Breast epithelium (tissue), 4 donors: Measurements from ENCODE around the gene CSHL1. TPM values are rescaled to one million over a fixed set of nuclear protein-coding genes. Genes with fewer than 3 reads are reported as not detected.

Experiments
- DNase-seq, 2 donors: peaks; one replicate each; pipeline ENCODE4 v3.0.0-alpha.2; 2019; ENCODE audit warnings: low spot score in 2 of 2
- H3K27ac ChIP-seq, 2 donors: fragments of 200-600 bp; sonication (generic) in 1 of 2; one replicate each; pipeline ENCODE4 v1.5.1; 2016 to 2019; ENCODE audit warnings: mild to moderate bottlenecking in 1 of 2
- H3K27me3 ChIP-seq, 2 donors: fragments of 200-600 bp; sonication (generic) in 1 of 2; one replicate each; pipeline versions ENCODE4 v1.5.1 to v1.6.0; 2017 to 2019; ENCODE audit warnings: control low read depth in 1 of 2, mild to moderate bottlenecking in 1 of 2
- H3K36me3 ChIP-seq: fragments of 200-600 bp; one replicate; pipeline ENCODE4 v1.5.1; 2019
- H3K4me1 ChIP-seq, 2 donors: fragments of 200-600 bp; sonication (generic); one replicate each; pipeline ENCODE4 v1.5.1; 2016 to 2019; ENCODE audit warnings: control low read depth in 1 of 2
- H3K4me3 ChIP-seq, 3 donors: fragments of 200-600 bp; sonication (generic); 1 replicate in 2 of 3; 2 replicates in 1 of 3; pipeline ENCODE4 v1.5.1; 2016 to 2019; ENCODE audit warnings: mild to moderate bottlenecking in 3 of 3, moderate library complexity in 2 of 3
- H3K9me3 ChIP-seq, 2 donors: fragments of 200-600 bp; sonication (generic) in 1 of 2; one replicate each; pipeline ENCODE4 v1.5.1; 2016 to 2019; ENCODE audit warnings: control low read depth in 1 of 2
- POLR2A ChIP-seq: fragments of 450-650 bp; IDR thresholded peaks from one replicate; pipeline ENCODE4 v1.6.1; 2016; ENCODE audit warnings: antibody characterized with exemption, mild to moderate bottlenecking, moderate library complexity
- POLR2AphosphoS5 ChIP-seq, 3 donors: sonication (generic); formaldehyde crosslinking; IDR thresholded peaks; one replicate each; pipeline ENCODE4 v1.6.1; 2017; ENCODE audit warnings: antibody characterized with exemption in 3 of 3
- intact Hi-C: fragments of 100-400 bp; cut with DNase I; formaldehyde crosslinking; loops from one replicate; pipeline ENCODE4 v1.15.1; 2023; ENCODE audit warnings: low total_unique reads
- total RNA-seq, 3 donors: library from RNA; depleted of rRNA; stranded (reverse); fragments of >200 nt; gene quantifications; one replicate each; pipeline ENCODE4 v1.1.0, GENCODE V29; 2016
- TF ChIP-seq, protein P1 (sequence below), 3 donors: fragments of 450-650 bp; IDR thresholded peaks; one replicate each; pipeline ENCODE4 v1.5.1; 2016 to 2017; ENCODE audit warnings: antibody characterized with exemption in 3 of 3, mild to moderate bottlenecking in 3 of 3, moderate library complexity in 3 of 3

CSHL1 gene
- total RNA-seq, 3 donors from 2014 or later, result not detected

DNA sequence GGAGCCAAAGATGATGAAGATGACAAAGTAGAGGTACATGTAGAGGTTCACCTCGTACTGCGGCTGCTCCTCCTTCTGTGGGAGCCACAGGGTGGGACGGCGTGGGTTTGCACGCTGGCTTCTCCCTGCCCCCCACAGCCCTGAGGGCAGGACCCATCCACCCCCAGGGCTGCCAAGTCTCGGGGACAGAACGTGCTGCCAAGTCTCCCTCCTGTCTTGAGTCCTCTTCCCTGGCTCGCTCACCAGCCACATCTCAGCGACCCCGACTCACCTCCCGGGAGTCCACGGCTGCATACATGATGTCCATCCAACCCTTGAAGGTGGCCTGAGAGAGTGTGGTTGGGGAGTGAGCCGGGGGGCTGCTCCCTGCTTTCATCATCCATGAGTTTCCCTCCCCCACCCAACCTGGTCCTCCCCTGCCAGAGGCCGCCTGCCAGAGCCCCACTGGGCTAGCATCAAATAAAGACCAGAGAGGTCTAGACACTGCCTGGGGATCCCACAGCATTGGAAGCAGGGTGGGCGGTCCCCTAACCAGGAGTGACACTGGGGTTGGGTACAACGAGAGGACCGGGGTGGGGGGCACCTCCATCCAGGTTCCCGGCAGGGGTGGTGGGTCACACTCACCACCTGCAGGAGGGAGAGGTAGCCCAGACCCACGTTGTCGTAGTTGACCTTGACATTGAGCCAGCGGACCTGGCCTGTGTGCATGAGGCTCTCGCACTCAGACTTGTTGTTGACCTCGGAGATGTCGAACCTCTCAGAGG is 33.9 kb upstream of the CSHL1 start:
- no peaks in the 10 kb centered on the region for H3K36me3 ChIP-seq
- no peaks in the 10 kb centered on the region for H3K27me3 ChIP-seq
- intact Hi-C loops, result no loop called here
- DNase-seq, result no peak
- no peak overlapping the region for H3K4me3 ChIP-seq
- no peak overlapping the region for H3K27ac ChIP-seq
- no peaks in the 10 kb centered on the region for H3K4me1 ChIP-seq
- TF ChIP-seq POLR2A, result no peak
- TF ChIP-seq, protein P1, sequence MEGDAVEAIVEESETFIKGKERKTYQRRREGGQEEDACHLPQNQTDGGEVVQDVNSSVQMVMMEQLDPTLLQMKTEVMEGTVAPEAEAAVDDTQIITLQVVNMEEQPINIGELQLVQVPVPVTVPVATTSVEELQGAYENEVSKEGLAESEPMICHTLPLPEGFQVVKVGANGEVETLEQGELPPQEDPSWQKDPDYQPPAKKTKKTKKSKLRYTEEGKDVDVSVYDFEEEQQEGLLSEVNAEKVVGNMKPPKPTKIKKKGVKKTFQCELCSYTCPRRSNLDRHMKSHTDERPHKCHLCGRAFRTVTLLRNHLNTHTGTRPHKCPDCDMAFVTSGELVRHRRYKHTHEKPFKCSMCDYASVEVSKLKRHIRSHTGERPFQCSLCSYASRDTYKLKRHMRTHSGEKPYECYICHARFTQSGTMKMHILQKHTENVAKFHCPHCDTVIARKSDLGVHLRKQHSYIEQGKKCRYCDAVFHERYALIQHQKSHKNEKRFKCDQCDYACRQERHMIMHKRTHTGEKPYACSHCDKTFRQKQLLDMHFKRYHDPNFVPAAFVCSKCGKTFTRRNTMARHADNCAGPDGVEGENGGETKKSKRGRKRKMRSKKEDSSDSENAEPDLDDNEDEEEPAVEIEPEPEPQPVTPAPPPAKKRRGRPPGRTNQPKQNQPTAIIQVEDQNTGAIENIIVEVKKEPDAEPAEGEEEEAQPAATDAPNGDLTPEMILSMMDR (IDR thresholded peaks at IDR 0.05), result no peak
- no peak for TF ChIP-seq POLR2AphosphoS5 (IDR thresholded peaks at IDR 0.05)
- H3K9me3 ChIP-seq, result no peaks in the 10 kb centered on the region

DNA sequence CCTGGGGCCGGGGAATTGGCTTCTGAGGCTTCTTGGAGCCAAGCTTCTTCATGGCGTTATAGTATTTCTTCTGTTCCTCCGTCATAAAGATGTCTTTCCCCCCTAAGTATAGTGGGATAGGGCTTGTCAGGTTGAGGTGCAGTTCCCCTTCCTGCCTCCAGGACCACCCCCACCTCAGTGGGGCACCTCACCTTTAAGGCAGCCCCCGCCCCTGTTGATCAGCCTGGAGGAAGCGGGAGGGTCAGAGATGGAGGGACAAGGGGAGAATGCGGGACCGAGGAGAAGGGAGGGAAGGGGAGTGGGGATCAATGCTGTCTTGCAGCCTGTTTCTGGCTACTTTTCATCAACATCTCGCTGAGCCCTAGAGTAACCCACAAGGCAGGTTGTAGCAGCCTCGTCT is 32.7 kb upstream of the CSHL1 start:
- no peak overlapping the region for H3K27ac ChIP-seq
- no peaks in the 10 kb centered on the region for H3K27me3 ChIP-seq
- intact Hi-C loops, result no loop called here
- no peak overlapping the region for H3K4me3 ChIP-seq
- H3K9me3 ChIP-seq, result no peaks in the 10 kb centered on the region
- no peak for DNase-seq
- H3K36me3 ChIP-seq, result no peaks in the 10 kb centered on the region
- TF ChIP-seq, protein P1 (IDR thresholded peaks at IDR 0.05), result no peak
- TF ChIP-seq POLR2AphosphoS5 (IDR thresholded peaks at IDR 0.05) (no peak), POLR2A (no peak)
- no peaks in the 10 kb centered on the region for H3K4me1 ChIP-seq

DNA sequence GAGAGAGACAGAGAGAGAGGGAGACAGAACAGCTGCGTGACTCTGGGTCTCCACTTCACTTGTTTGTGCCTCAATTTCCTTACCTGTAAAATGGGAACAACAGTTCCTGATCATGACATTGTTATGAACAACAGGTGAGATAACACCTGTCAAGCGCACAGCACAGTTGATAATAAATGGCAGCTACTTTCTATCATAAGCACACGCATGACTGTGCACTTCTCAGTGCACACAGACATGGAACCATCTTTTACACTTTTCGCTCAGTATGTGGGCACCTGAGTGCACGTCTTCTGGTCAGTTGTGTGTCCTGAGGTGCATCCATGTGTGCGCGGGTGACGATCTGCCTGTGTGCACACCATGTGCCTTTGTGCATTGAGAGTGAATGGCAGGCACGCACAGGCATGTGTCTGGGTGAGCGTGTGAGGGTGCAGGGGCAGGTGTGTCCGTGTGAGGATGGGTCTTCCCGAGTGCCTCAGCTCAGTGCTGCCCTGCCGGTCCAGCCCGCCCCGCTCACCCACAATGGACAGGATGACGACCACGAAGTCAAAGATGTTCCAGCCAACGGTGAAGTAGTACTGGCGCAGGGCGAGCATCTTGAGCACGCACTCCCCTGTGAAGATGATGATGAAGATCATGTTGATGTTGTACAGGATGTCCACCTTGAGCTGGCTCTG is 31.4 kb upstream of the CSHL1 start:
- intact Hi-C loops, result no loop called here
- no peak overlapping the region for H3K4me3 ChIP-seq
- H3K9me3 ChIP-seq, result no peaks in the 10 kb centered on the region
- no peaks in the 10 kb centered on the region for H3K27me3 ChIP-seq
- TF ChIP-seq, protein P1 (IDR thresholded peaks at IDR 0.05), result no peak
- no peak for TF ChIP-seq POLR2A
- no peak for TF ChIP-seq POLR2AphosphoS5 (IDR thresholded peaks at IDR 0.05)
- H3K36me3 ChIP-seq, result no peaks in the 10 kb centered on the region
- no peak for DNase-seq
- no peak overlapping the region for H3K27ac ChIP-seq
- H3K4me1 ChIP-seq, result no peaks in the 10 kb centered on the region

DNA sequence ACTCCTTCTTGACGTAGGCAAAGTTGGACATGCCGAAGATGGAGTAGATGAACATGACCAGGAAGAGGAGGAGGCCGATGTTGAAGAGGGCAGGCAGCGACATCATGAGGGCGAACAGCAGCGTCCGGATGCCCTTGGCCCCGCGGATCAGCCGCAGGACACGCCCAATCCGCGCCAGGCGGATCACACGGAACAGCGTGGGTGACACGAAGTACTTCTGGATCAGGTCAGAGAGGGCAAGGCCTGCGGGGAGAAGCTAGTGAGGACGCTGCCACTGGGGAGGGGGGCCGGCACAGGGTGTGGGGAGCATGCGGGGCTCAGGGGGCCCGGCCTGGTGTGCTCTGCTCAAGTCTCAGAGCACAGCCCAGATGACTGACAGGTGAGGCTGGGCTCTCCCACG is 30.7 kb upstream of the CSHL1 start:
- no peaks in the 10 kb centered on the region for H3K36me3 ChIP-seq
- TF ChIP-seq, protein P1 (IDR thresholded peaks at IDR 0.05), result no peak
- no peak for TF ChIP-seq POLR2AphosphoS5 (IDR thresholded peaks at IDR 0.05)
- no peak for TF ChIP-seq POLR2A
- no peak overlapping the region for H3K27ac ChIP-seq
- H3K27me3 ChIP-seq, result no peaks in the 10 kb centered on the region
- intact Hi-C loops, result no loop called here
- no peak for DNase-seq
- H3K4me3 ChIP-seq, result no peak overlapping the region
- no peaks in the 10 kb centered on the region for H3K4me1 ChIP-seq
- H3K9me3 ChIP-seq, result no peaks in the 10 kb centered on the region

DNA sequence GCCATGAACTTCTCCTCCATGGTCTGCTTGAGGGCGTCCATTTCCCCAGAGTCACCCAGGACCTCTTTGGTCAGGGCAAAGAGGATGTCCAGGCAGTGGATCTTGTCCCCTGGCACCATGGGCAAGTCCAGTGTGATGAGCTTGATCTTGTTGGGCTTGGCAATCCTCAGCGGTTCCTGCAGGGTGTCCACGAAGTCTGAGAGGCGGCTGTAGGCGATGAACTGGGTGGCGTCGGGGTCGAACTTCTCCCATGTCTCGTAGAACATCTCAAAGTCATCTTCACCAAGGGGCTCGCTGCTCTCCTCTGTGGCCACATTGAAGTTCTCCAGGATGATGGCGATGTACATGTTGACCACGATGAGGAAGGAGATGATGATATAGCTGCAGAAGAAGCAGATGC is 30.1 kb upstream of the CSHL1 start:
- TF ChIP-seq, protein P1 (IDR thresholded peaks at IDR 0.05), result no peak
- TF ChIP-seq POLR2AphosphoS5 (IDR thresholded peaks at IDR 0.05) (no peak), POLR2A (no peak)
- Histone ChIP-seq H3K36me3 (no peaks in the 10 kb centered on the region), H3K27me3 (no peaks in the 10 kb centered on the region), H3K27ac (no peak overlapping the region), H3K4me3 (no peak overlapping the region), H3K4me1 (no peaks in the 10 kb centered on the region), H3K9me3 (no peaks in the 10 kb centered on the region)
- intact Hi-C loops, result no loop called here
- DNase-seq, result no peak
